AG09309 (cell line): Measurements from ENCODE around the gene COG5.

Experiments used
- DNase-seq: peaks from one replicate; pipeline ENCODE4 v3.0.0-alpha.2; 2010; ENCODE audit warnings: low read depth
- H3K4me3 ChIP-seq: 2 replicates; pipeline ENCODE4 v1.5.1; 2011; ENCODE audit warnings: mild to moderate bottlenecking, low read depth, low read length, moderate library complexity; ENCODE audit not compliant: control insufficient read depth
- CTCF ChIP-seq: IDR thresholded peaks from 2 replicates; pipeline ENCODE4 v1.5.1; 2011; ENCODE audit warnings: mild to moderate bottlenecking, low read depth, low read length, inconsistent platforms; ENCODE audit not compliant: insufficient read depth, control insufficient read depth; ENCODE audit errors: missing control alignments

The COG5 gene

DNA sequence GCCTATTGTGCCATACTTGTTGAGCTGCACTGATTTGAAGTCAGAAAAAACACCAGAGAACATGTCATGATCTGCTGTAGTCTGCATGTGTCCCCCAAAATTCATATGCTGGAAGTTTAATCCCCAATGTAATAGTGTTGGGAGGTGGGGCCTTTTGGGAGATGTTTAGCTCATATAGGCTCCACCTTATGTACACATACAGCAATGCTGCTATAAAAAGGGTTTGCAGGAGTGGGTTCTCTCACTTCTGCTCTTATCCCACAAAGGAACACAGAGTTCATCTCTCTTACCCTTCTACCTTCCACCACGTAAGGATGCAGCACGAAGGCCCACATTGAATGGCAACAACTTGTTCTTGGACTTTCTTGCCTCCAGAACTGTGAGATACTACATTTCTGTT is 70.8 kb downstream of the COG5 start:
- no peak for DNase-seq
- H3K4me3 ChIP-seq: no peak overlapping the region
- TF ChIP-seq CTCF: no peak

DNA sequence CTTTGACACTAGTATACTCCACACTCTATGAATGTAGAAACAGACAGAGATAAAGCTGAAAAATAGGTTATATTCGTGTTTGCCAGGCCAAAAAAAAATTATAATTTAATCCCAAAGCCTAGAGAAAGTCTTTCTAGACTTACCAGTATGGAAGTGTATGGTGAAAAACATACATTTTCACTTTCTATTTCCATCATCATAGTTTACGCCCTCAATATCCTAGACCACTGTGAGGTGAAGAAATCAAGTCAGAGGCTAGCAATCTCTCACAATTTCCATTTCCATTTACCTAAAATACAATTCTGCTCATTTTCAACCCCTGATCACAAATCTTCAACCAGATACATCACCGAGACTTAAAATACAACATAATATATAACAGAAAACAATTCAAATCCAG is 77.7 kb downstream of the COG5 start:
- no peak for DNase-seq
- no peak for TF ChIP-seq CTCF
- H3K4me3 ChIP-seq: no peak overlapping the region

DNA sequence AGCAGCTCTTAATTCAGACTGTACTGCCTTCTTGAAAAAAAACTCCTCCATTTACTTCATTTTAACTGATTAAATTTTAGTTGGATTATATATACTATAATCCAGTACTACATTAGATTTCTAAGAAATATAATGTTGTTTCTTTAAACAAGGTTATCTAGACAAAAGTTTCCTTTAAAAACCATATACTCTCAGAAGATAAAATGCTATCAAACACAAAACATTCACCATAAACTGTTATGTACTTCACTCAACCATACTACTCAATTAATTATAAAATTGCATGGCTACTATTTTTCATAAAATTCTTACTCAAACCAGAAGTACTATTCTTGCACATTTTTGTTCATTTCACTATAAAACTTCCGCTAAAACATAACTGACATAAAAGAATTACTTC is 81.1 kb downstream of the COG5 start:
- no peak for TF ChIP-seq CTCF
- no peak for DNase-seq
- H3K4me3 ChIP-seq: no peak overlapping the region

- no peak for DNase-seq
- no peak for TF ChIP-seq CTCF
- no peak overlapping the region for H3K4me3 ChIP-seq
Observed at GRCh38 chr7:107480932-107481331, 82.8 kb downstream of the COG5 start.

GRCh38 chr7:107479303-107479702 is 84.4 kb downstream of the COG5 start:
- TF ChIP-seq CTCF: no peak
- no peak overlapping the region for H3K4me3 ChIP-seq
- DNase-seq: no peak

GRCh38 chr7:107474104-107474521 is 89.6 kb downstream of the COG5 start:
- no peak for TF ChIP-seq CTCF
- no peak for DNase-seq
- H3K4me3 ChIP-seq: no peak overlapping the region

DNA sequence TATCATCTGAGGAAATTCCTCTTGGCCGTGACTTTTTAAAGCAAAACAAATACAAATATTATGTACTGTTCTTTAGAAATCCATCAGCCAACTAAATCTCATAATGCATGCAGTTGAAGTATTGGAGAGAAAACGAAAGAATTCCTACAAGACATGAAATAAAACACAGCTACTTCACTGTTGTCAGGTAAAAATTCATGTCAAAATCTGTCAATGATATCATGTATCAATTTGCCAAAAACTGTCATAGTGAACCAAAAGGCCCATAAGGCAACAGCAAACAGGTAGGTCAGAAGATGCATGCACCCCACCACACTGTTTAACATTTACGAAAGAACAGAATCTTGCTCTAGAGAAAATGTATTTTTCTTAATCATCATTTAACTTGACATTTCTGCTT is 91.6 kb downstream of the COG5 start:
- H3K4me3 ChIP-seq: no peak overlapping the region
- no peak for TF ChIP-seq CTCF
- no peak for DNase-seq
